SK-N-MC (cell line): ENCODE measurements around the gene MMP15.

Source experiments
- EZH2 ChIP-seq: fragments of 200-600 bp; sonication (generic); IDR thresholded peaks from one replicate; pipeline ENCODE4 v1.6.1; 2017; ENCODE audit warnings: antibody characterized with exemption
- FOXP2 ChIP-seq: optimal IDR thresholded peaks from 2 replicates; pipeline ENCODE3; 2011; ENCODE audit warnings: mild to moderate bottlenecking, moderate library complexity; ENCODE audit not compliant: insufficient read depth; ENCODE audit errors: extremely low read length, control extremely low read depth
- POLR2AphosphoS5 ChIP-seq: IDR thresholded peaks from 2 replicates; pipeline ENCODE4 v1.6.1; 2012; ENCODE audit warnings: mild to moderate bottlenecking, low read depth, low read length, borderline replicate concordance

DNA sequence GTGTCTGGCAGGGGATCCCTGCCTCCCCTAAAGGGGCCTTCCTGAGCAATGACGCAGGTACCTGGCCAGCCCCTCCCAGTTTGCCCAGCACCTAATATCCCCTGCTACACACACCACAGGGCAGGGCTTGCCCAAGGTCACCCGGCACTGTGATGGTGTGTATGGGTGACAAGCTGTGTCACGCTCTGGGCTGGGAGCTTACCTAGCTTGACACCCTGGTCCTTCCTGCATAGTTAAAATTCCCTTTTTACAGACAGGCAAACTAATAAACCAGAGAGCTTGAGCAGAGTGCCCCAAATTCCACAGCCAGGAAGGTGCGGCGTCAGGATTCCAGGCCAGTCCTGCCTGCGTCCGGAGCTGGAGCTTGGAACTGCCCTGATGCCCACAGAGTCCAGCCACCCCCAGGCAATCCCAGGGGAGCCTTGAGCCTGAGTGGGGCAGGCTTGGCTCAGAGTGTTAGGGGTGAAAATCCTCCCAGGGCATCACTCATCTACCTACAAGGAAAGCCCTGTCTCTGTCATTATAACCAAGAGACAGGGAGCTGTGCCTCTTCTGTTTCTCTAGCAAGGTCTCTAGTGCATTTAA, 18.1 kb downstream of the MMP15 start:
- no peak for TF ChIP-seq POLR2AphosphoS5
- TF ChIP-seq EZH2 = no peak
- TF ChIP-seq FOXP2 = no peak
